Panc1 (cell line): ENCODE measurements around the gene TMEM100.

Experiments used
- CTCF ChIP-seq: fragments of 450-650 bp; IDR thresholded peaks from 2 replicates; pipeline ENCODE4 v1.5.1; 2017; ENCODE audit warnings: mild to moderate bottlenecking
- POLR2AphosphoS5 ChIP-seq: IDR thresholded peaks from 2 replicates; pipeline ENCODE4 v1.6.1; 2012; ENCODE audit warnings: mild to moderate bottlenecking, low read depth, low read length, moderate library complexity
- TCF7L2 ChIP-seq: IDR thresholded peaks from 2 replicates; pipeline ENCODE4 v1.6.1; 2011; ENCODE audit warnings: mild to moderate bottlenecking, low read depth, low read length, inconsistent platforms

DNA sequence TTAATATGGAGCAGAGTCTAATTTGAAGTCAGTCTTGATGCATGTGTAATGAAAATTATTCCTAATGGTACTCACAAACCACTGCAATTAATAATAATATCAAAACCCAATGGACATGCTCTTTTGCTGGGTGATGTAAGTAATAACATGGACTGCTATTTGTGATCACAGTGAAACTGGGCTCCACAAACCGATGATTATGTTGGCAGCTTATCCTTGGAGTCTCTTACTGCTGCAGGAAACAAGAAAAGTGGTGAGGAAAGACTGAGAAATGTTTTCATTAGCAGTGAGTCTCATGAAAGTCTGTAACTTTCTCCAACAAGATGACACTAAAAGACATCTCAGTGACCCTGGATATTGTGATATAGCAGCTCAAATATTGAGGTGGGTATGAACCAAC is 45.2 kb downstream of the TMEM100 start:
- TF ChIP-seq CTCF (no peak), POLR2AphosphoS5 (no peak), TCF7L2 (no peak)
